ENCODE results near the gene RUNX2. TPM values are rescaled to one million over a fixed set of nuclear protein-coding genes. Genes with fewer than 3 reads are reported as not detected.

The RUNX2 gene
- total RNA-seq, 1 donor from 2014 or later, result 0.52 TPM

Other genes starting within 250 kb of the RUNX2 start
- 9.9 TPM for gene SUPT3H, start 49.6 kb downstream of the RUNX2 start, total RNA-seq

Data from skeletal muscle tissue (tissue), 1 donor.